Transverse colon (tissue), 4 donors: ENCODE data around the gene TARS1. TPM values are rescaled to one million over a fixed set of nuclear protein-coding genes. Genes with fewer than 3 reads are reported as not detected.

Source experiments
- DNase-seq: peaks from one replicate; pipeline ENCODE4 v3.0.0-alpha.2; 2019
- H3K27ac ChIP-seq, 4 donors: fragments of 200-600 bp; sonication (generic); 2 replicates each; pipeline ENCODE4 v1.5.1; 2016 to 2018; ENCODE audit warnings: inconsistent platforms in 4 of 4
- H3K27me3 ChIP-seq: fragments of 200-600 bp; sonication (generic); 2 replicates; pipeline ENCODE4 v1.5.1; 2017; ENCODE audit warnings: inconsistent platforms
- H3K36me3 ChIP-seq, 4 donors: fragments of 200-600 bp; sonication (generic); 2 replicates each; pipeline ENCODE4 v1.5.1; 2017 to 2019; ENCODE audit warnings: inconsistent platforms in 4 of 4
- H3K4me1 ChIP-seq, 4 donors: fragments of 200-600 bp; sonication (generic); 2 replicates each; pipeline ENCODE4 v1.5.1; 2017 to 2020; ENCODE audit warnings: inconsistent platforms in 4 of 4
- H3K4me3 ChIP-seq, 4 donors: fragments of 200-600 bp; sonication (generic); 1 replicate in 1 of 4; 2 replicates in 3 of 4; pipeline versions ENCODE4 v1.5.1 to v1.6.1; 2017 to 2019; ENCODE audit warnings: inconsistent platforms in 4 of 4
- H3K9me3 ChIP-seq, 2 donors: fragments of 200-600 bp; sonication (generic); 2 replicates each; pipeline ENCODE4 v1.5.1; 2017 to 2019; ENCODE audit warnings: inconsistent platforms in 2 of 2
- EP300 ChIP-seq: sonication (generic); formaldehyde crosslinking; IDR thresholded peaks from one replicate; pipeline ENCODE4 v1.6.1; 2017; ENCODE audit warnings: antibody characterized with exemption, low read depth
- POLR2A ChIP-seq: fragments of 450-650 bp; IDR thresholded peaks from one replicate; pipeline ENCODE4 v1.6.1; 2016; ENCODE audit warnings: antibody characterized with exemption, mild to moderate bottlenecking, moderate library complexity
- POLR2AphosphoS5 ChIP-seq, 3 donors: sonication (generic); formaldehyde crosslinking; IDR thresholded peaks; one replicate each; pipeline ENCODE4 v1.6.1; 2016; ENCODE audit warnings: antibody characterized with exemption in 3 of 3
- WGBS, 2 donors: methylation state at CpG; one replicate each; pipeline ENCODE4 v1.1.5; 2018; ENCODE audit warnings: low coverage in 1 of 2; 5-methylcytosine and 5-hydroxymethylcytosine counted together
- in situ Hi-C, 4 donors: fragments of 200-750 bp; cut with MboI; loops; one replicate each; pipeline versions ENCODE4 v1.15.0 to v1.15.1; 2017; ENCODE audit warnings: low sequenced_read_pairs in 3 of 4, low pct_ligation_motif_present in 1 of 4, low pct_unique_long_range_greater_than_20kb in 1 of 4
- intact Hi-C: fragments of 100-400 bp; cut with DNase I; formaldehyde crosslinking; loops from one replicate; pipeline ENCODE4 v1.15.1; 2023; ENCODE audit warnings: low total_unique reads
- total RNA-seq, 4 donors: library from RNA; depleted of rRNA; stranded (reverse); fragments of >200 nt; gene quantifications; one replicate each; pipeline ENCODE4 v1.1.0, GENCODE V29; 2016
- TF ChIP-seq, protein P1 (sequence below), 5 experiments: fragments of 200-600 bp in 3 of 5; fragments of 450-650 bp in 2 of 5; sonication (generic) in 3 of 5; IDR thresholded peaks; 1 replicate in 2 of 5; 2 replicates in 3 of 5; pipeline ENCODE4 v1.5.1; 2016 to 2017; ENCODE audit warnings: antibody characterized with exemption in 5 of 5, inconsistent platforms in 3 of 5, mild to moderate bottlenecking in 2 of 5, moderate library complexity in 1 of 5

TARS1 gene
- total RNA-seq, 4 donors from 2014 or later: 30.1 to 155 (median 92.1) TPM

- in situ Hi-C loops (loop anchor here in 1 of 4 donors (25.0 kb wide), 1 partner anchor 467 kb away; the partner anchor contains the start of gene RXFP3), intact Hi-C loops (loop anchor here (10.0 kb wide), 1 partner anchor 294 kb away; no protein-coding TSS in a partner anchor)
- no peaks in the 10 kb centered on the region for H3K9me3 ChIP-seq
- H3K27me3 ChIP-seq: no peaks in the 10 kb centered on the region
- WGBS, 2 donors: 75 to 94% methylated on average over 3 of the region's 3 CpGs
- no peaks in the 10 kb centered on the region for H3K4me1 ChIP-seq
- H3K4me3 ChIP-seq: no peak overlapping the region
- peaks cover 0 to 62% (median 24%) of the 10 kb centered on the region in 4 donors for H3K36me3 ChIP-seq
- TF ChIP-seq EP300: no peak
- TF ChIP-seq, protein P1, sequence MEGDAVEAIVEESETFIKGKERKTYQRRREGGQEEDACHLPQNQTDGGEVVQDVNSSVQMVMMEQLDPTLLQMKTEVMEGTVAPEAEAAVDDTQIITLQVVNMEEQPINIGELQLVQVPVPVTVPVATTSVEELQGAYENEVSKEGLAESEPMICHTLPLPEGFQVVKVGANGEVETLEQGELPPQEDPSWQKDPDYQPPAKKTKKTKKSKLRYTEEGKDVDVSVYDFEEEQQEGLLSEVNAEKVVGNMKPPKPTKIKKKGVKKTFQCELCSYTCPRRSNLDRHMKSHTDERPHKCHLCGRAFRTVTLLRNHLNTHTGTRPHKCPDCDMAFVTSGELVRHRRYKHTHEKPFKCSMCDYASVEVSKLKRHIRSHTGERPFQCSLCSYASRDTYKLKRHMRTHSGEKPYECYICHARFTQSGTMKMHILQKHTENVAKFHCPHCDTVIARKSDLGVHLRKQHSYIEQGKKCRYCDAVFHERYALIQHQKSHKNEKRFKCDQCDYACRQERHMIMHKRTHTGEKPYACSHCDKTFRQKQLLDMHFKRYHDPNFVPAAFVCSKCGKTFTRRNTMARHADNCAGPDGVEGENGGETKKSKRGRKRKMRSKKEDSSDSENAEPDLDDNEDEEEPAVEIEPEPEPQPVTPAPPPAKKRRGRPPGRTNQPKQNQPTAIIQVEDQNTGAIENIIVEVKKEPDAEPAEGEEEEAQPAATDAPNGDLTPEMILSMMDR (IDR thresholded peaks at IDR 0.05): peak in 2 of 5 experiments; percentile 2 to 16
- DNase-seq: no peak
- H3K27ac ChIP-seq: no peak overlapping the region
Observed at GRCh38 chr5:33470544-33470943, 29.8 kb downstream of the TARS1 start.

- no peak for TF ChIP-seq POLR2A
- TF ChIP-seq, protein P1 (IDR thresholded peaks at IDR 0.05): no peak
- TF ChIP-seq POLR2AphosphoS5 (IDR thresholded peaks at IDR 0.05): no peak
- TF ChIP-seq EP300: no peak
- in situ Hi-C loops: loop anchor here in 1 of 4 donors (25.0 kb wide), 1 partner anchor 464 kb away; the partner anchor contains the start of gene RXFP3
Observed at GRCh38 chr5:33472805-33473409, 32.1 kb downstream of the TARS1 start.

DNA sequence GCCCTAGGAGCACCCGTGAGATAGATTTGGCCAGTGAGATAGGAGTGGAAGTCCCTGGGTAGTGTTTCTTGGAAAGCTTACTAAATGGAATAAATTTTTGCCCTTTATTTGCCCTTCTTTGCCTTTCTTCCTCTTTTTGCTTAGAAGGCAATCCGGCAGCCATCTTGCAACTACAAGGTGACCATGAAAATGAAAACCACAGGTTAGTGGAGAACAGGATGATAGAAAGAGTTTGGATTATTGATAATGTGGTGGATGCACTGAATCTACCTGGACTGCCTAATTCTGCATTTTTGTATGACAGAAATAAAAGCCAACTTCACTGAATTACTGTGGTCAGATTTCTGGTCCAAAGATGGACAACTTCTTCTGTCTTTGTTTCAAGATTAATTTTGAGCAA, 33.2 kb downstream of the TARS1 start:
- TF ChIP-seq EP300 (no peak), POLR2AphosphoS5 (IDR thresholded peaks at IDR 0.05) (no peak), POLR2A (no peak)
- TF ChIP-seq, protein P1 (IDR thresholded peaks at IDR 0.05): no peak
- no peak overlapping the region for H3K4me3 ChIP-seq
- no peaks in the 10 kb centered on the region for H3K4me1 ChIP-seq
- intact Hi-C loops (loop anchor here (10.0 kb wide), 1 partner anchor 291 kb away; no protein-coding TSS in a partner anchor), in situ Hi-C loops (loop anchor here in 1 of 4 donors (25.0 kb wide), 1 partner anchor 463 kb away; the partner anchor contains the start of gene RXFP3)
- no peak overlapping the region for H3K27ac ChIP-seq
- H3K9me3 ChIP-seq: no peaks in the 10 kb centered on the region
- H3K27me3 ChIP-seq: no peaks in the 10 kb centered on the region
- peaks cover 0 to 45% (median 11%) of the 10 kb centered on the region in 4 donors for H3K36me3 ChIP-seq
- DNase-seq: no peak
- WGBS, 2 donors: 100% methylated on average over 2 of the region's 2 CpGs

More at GRCh38 chr5:33472805-33473409, 32.1 kb downstream of the TARS1 start:
- H3K27ac ChIP-seq: no peak overlapping the region
- no peak for DNase-seq
- intact Hi-C loops: loop anchor here (10.0 kb wide), 1 partner anchor 292 kb away; no protein-coding TSS in a partner anchor
- H3K9me3 ChIP-seq: no peaks in the 10 kb centered on the region
- H3K27me3 ChIP-seq: no peaks in the 10 kb centered on the region
- peaks cover 0 to 50% (median 14%) of the 10 kb centered on the region in 4 donors for H3K36me3 ChIP-seq
- WGBS, 2 donors: 33 to 77% methylated on average over 1 to 2 of the region's 2 CpGs
- H3K4me3 ChIP-seq: no peak overlapping the region
- H3K4me1 ChIP-seq: no peaks in the 10 kb centered on the region

DNA sequence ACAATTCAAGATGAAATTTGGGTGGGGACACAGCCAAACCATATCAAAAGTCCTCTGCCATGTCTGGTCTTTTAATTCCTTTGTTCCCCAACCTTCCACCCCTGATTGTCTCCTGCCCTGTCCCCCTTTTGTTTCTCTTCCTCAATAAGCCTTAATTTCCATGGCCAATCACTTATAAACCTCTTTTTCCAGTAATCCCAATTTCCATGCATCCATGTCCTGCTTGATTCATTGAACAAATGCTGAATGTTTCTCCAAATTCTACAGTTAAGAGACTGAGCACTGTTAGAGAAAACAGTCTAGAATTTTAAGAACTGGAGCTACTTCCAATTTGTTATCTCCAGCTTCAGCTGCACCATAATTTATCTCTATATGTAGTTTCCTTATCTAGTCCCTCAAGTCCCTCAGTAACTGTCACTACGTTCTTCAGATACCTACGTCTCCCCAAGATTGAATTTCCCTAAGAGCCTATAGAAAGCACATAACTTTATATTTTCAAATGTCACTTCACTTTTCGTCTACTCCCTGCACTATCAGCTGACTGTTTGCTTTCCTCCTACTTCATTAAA, 34.2 kb downstream of the TARS1 start:
- H3K36me3 ChIP-seq: peaks cover 0 to 35% (median 7%) of the 10 kb centered on the region in 4 donors
- no peaks in the 10 kb centered on the region for H3K27me3 ChIP-seq
- no peaks in the 10 kb centered on the region for H3K4me1 ChIP-seq
- TF ChIP-seq, protein P1 (IDR thresholded peaks at IDR 0.05): no peak
- no peak for TF ChIP-seq EP300
- TF ChIP-seq POLR2A: no peak
- TF ChIP-seq POLR2AphosphoS5 (IDR thresholded peaks at IDR 0.05): no peak
- in situ Hi-C loops (loop anchor here in 1 of 4 donors (25.0 kb wide), 1 partner anchor 462 kb away; the partner anchor contains the start of gene RXFP3), intact Hi-C loops (loop anchor here (10.0 kb wide), 1 partner anchor 290 kb away; no protein-coding TSS in a partner anchor)
- WGBS, 2 donors: 90 to 100% methylated on average over 2 to 3 of the region's 3 CpGs
- no peaks in the 10 kb centered on the region for H3K9me3 ChIP-seq
- no peak for DNase-seq
- no peak overlapping the region for H3K27ac ChIP-seq
- no peak overlapping the region for H3K4me3 ChIP-seq
